ENCODE data around the gene SIN3A. TPM values are rescaled to one million over a fixed set of nuclear protein-coding genes. Genes with fewer than 3 reads are reported as not detected.

Gene SIN3A
- total and polyA plus RNA-seq, 4 donors: 6.8 to 21.9 (median 13.3) TPM

DNA sequence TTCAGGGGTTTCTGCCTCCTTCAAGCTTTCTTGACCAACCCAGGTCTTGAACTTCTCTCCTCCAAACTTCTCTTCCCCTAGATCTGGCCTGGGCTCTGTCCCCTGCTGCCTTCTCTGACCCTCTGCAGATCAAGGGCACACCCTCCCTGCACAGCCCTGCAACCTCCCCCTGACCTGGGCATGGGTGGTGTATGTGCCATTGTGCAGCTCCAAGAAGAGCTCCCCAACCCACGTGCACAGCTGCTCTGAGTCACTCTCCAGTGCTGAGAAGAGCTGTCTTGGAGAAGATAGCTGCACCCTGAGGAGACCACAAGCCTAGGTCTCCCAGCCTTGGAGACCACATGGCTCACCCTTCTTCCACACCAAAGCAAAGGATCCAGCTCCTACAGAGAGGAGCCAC is 91.1 kb downstream of the SIN3A start:
- H3K9ac ChIP-seq (ENCODE audit: low read depth in 1 of 2, low read length in 2 of 2): no peak overlapping the region
- no peaks in the 10 kb centered on the region for H3K27me3 ChIP-seq (ENCODE audit: control insufficient read depth in 4 of 4, insufficient read depth in 4 of 4, low read length in 3 of 4)
- no peak overlapping the region for H3K4me3 ChIP-seq (ENCODE audit: low read depth in 1 of 3, low read length in 3 of 3)
- 79% methylated on average over 1 of the region's 1 CpG for WGBS
- H3K36me3 ChIP-seq (ENCODE audit: control insufficient read depth in 4 of 4, insufficient read depth in 3 of 4, low read depth in 1 of 4, low read length in 3 of 4): peaks cover 19 to 83% (median 35%) of the 10 kb centered on the region in 4 donors
- no peak overlapping the region for H3K27ac ChIP-seq (ENCODE audit: low read depth in 1 of 2, low read length in 2 of 2)
- no peaks in the 10 kb centered on the region for H3K4me1 ChIP-seq (ENCODE audit: control insufficient read depth in 4 of 4, insufficient read depth in 4 of 4, low read length in 3 of 4)
- no peak for TF ChIP-seq MAX (IDR thresholded peaks at IDR 0.05)
- TF ChIP-seq FOXA1 (IDR thresholded peaks at IDR 0.05): no peak
- TF ChIP-seq, protein P1, sequence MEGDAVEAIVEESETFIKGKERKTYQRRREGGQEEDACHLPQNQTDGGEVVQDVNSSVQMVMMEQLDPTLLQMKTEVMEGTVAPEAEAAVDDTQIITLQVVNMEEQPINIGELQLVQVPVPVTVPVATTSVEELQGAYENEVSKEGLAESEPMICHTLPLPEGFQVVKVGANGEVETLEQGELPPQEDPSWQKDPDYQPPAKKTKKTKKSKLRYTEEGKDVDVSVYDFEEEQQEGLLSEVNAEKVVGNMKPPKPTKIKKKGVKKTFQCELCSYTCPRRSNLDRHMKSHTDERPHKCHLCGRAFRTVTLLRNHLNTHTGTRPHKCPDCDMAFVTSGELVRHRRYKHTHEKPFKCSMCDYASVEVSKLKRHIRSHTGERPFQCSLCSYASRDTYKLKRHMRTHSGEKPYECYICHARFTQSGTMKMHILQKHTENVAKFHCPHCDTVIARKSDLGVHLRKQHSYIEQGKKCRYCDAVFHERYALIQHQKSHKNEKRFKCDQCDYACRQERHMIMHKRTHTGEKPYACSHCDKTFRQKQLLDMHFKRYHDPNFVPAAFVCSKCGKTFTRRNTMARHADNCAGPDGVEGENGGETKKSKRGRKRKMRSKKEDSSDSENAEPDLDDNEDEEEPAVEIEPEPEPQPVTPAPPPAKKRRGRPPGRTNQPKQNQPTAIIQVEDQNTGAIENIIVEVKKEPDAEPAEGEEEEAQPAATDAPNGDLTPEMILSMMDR (IDR thresholded peaks at IDR 0.05; ENCODE audit: low read depth, low read length, missing input control): no peak
- no peak for TF ChIP-seq FOXA2 (IDR thresholded peaks at IDR 0.05)
- TF ChIP-seq JUND (IDR thresholded peaks at IDR 0.05): no peak
- no peak for TF ChIP-seq HNF4G (IDR thresholded peaks at IDR 0.05)
- no peak for TF ChIP-seq TAF1 (conservative IDR thresholded peaks at IDR 0.05)
- TF ChIP-seq HNF4A (conservative IDR thresholded peaks at IDR 0.05): no peak
- no peak for TF ChIP-seq SP1 (IDR thresholded peaks at IDR 0.05)
- TF ChIP-seq EGR1 (IDR thresholded peaks at IDR 0.05; ENCODE audit: low read depth in 2 of 2): no peak
- TF ChIP-seq ZBTB33 (IDR thresholded peaks at IDR 0.05): no peak
- TF ChIP-seq, protein P2, sequence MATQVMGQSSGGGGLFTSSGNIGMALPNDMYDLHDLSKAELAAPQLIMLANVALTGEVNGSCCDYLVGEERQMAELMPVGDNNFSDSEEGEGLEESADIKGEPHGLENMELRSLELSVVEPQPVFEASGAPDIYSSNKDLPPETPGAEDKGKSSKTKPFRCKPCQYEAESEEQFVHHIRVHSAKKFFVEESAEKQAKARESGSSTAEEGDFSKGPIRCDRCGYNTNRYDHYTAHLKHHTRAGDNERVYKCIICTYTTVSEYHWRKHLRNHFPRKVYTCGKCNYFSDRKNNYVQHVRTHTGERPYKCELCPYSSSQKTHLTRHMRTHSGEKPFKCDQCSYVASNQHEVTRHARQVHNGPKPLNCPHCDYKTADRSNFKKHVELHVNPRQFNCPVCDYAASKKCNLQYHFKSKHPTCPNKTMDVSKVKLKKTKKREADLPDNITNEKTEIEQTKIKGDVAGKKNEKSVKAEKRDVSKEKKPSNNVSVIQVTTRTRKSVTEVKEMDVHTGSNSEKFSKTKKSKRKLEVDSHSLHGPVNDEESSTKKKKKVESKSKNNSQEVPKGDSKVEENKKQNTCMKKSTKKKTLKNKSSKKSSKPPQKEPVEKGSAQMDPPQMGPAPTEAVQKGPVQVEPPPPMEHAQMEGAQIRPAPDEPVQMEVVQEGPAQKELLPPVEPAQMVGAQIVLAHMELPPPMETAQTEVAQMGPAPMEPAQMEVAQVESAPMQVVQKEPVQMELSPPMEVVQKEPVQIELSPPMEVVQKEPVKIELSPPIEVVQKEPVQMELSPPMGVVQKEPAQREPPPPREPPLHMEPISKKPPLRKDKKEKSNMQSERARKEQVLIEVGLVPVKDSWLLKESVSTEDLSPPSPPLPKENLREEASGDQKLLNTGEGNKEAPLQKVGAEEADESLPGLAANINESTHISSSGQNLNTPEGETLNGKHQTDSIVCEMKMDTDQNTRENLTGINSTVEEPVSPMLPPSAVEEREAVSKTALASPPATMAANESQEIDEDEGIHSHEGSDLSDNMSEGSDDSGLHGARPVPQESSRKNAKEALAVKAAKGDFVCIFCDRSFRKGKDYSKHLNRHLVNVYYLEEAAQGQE (IDR thresholded peaks at IDR 0.05): no peak
- TF ChIP-seq GABPA (IDR thresholded peaks at IDR 0.05 in 1 of 2, conservative IDR thresholded peaks at IDR 0.05 in 1 of 2): no peak
- TF ChIP-seq ATF3 (IDR thresholded peaks at IDR 0.05): no peak
- TF ChIP-seq YY1 (IDR thresholded peaks at IDR 0.05): no peak
- no peak for TF ChIP-seq RAD21 (IDR thresholded peaks at IDR 0.05)
- no peak for DNase-seq (ENCODE audit: low spot score)
- H3K9me3 ChIP-seq (ENCODE audit: control insufficient read depth in 4 of 4, low read length in 3 of 4): no peaks in the 10 kb centered on the region
